ENCODE data around the gene EDEM3. TPM values are rescaled to one million over a fixed set of nuclear protein-coding genes. Genes with fewer than 3 reads are reported as not detected.

Gene EDEM3
- polyA plus RNA-seq, 3 donors = 15.5 to 21.9 (median 18.0) TPM

DNA sequence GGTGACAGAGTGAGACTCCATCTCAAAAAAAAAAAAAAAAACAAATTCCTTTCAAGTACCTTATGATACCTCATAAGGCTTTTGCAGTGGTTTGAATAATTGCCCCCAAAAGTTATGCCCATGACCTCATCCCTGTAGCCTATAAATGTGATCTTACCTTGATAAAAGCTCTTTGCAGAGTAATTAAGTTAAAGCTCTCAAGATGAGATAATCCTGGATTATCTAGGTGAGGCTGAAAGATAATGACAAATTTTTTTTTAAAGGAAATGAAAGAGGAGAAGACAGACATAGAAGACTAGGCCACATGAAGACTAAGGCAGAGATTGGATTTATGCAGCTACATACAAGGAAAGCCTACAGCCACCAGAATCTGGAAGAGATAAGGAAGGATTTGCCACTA is 20.7 kb upstream of the EDEM3 start:
- Mint-ChIP-seq H3K27ac (no peak overlapping the region), H3K9me3 (peaks cover 0 to 1% (median 0%) of the 10 kb centered on the region in 7 donors), H3K4me1 (peaks cover under 1% of the 10 kb centered on the region), H3K27me3 (ENCODE audit: low read depth in 3 of 3) (peaks cover 0 to 2% (median 0%) of the 10 kb centered on the region in 3 donors), H3K4me3 (no peak overlapping the region), H3K36me3 (no peaks in the 10 kb centered on the region)
- Histone ChIP-seq H3K36me3 (replicated peaks in 1 of 2; ENCODE audit: control insufficient read depth in 1 of 2, insufficient read depth in 2 of 2, low read length in 2 of 2) (no peaks in the 10 kb centered on the region), H3K4me2 (replicated peaks; ENCODE audit: extremely low read depth, low read length, poor library complexity, severe bottlenecking) (no peak overlapping the region), H3K9ac (ENCODE audit: insufficient read depth, low read length, poor library complexity, severe bottlenecking) (no peak overlapping the region), H3K27ac (ENCODE audit: low read depth in 1 of 2, low read length in 2 of 2) (no peak overlapping the region), H3K27me3 (ENCODE audit: control insufficient read depth in 2 of 2, insufficient read depth in 2 of 2, low read length in 2 of 2) (no peaks in the 10 kb centered on the region), H4K20me1 (ENCODE audit: insufficient read depth, low read length) (no peaks in the 10 kb centered on the region), H3K4me1 (ENCODE audit: control insufficient read depth in 1 of 2, insufficient read depth in 2 of 2, low read length in 2 of 2) (no peaks in the 10 kb centered on the region), H3K79me2 (ENCODE audit: insufficient read depth, low read length) (no peaks in the 10 kb centered on the region), H2AFZ (ENCODE audit: insufficient read depth, low read depth, low read length, poor library complexity, severe bottlenecking) (no peak overlapping the region), H3K9me3 (replicated peaks in 1 of 2; ENCODE audit: control insufficient read depth in 1 of 2, insufficient read depth in 1 of 2, low read length in 2 of 2) (no peaks in the 10 kb centered on the region), H3K4me3 (replicated peaks in 1 of 3; ENCODE audit: low read depth in 2 of 3, low read length in 3 of 3) (no peak overlapping the region)
- intact Hi-C loops (cut with micrococcal nuclease) = no loop called here
- DNase-seq = no peak
- TF ChIP-seq CTCF (IDR thresholded peaks at IDR 0.05) = no peak

- peaks cover 3% of the 10 kb centered on the region for H3K4me1 Mint-ChIP-seq
- H3K36me3 ChIP-seq (replicated peaks in 1 of 2; ENCODE audit: control insufficient read depth in 1 of 2, insufficient read depth in 2 of 2, low read length in 2 of 2) = no peaks in the 10 kb centered on the region
- intact Hi-C loops (cut with micrococcal nuclease) = no loop called here
- H3K4me2 ChIP-seq (replicated peaks; ENCODE audit: extremely low read depth, low read length, poor library complexity, severe bottlenecking) = no peak overlapping the region
- no peak for TF ChIP-seq CTCF (IDR thresholded peaks at IDR 0.05)
- H3K27me3 Mint-ChIP-seq (ENCODE audit: low read depth in 3 of 3) = peaks cover 0 to 2% (median 0%) of the 10 kb centered on the region in 3 donors
- no peaks in the 10 kb centered on the region for H3K4me1 ChIP-seq (ENCODE audit: control insufficient read depth in 1 of 2, insufficient read depth in 2 of 2, low read length in 2 of 2)
- no peak overlapping the region for H3K4me3 ChIP-seq (replicated peaks in 1 of 3; ENCODE audit: low read depth in 2 of 3, low read length in 3 of 3)
- H3K9me3 Mint-ChIP-seq = peaks cover 0 to 1% (median 0%) of the 10 kb centered on the region in 7 donors
- H3K4me3 Mint-ChIP-seq = no peak overlapping the region
- no peaks in the 10 kb centered on the region for H3K36me3 Mint-ChIP-seq
- H4K20me1 ChIP-seq (ENCODE audit: insufficient read depth, low read length) = no peaks in the 10 kb centered on the region
- WGBS (ENCODE audit: insufficient coverage) = 100% methylated on average over 2 of the region's 4 CpGs
- H3K9me3 ChIP-seq (replicated peaks in 1 of 2; ENCODE audit: control insufficient read depth in 1 of 2, insufficient read depth in 1 of 2, low read length in 2 of 2) = no peaks in the 10 kb centered on the region
- no peak overlapping the region for H2AFZ ChIP-seq (ENCODE audit: insufficient read depth, low read depth, low read length, poor library complexity, severe bottlenecking)
- H3K27ac Mint-ChIP-seq = no peak overlapping the region
- no peak overlapping the region for H3K27ac ChIP-seq (ENCODE audit: low read depth in 1 of 2, low read length in 2 of 2)
- no peak for DNase-seq
- no peak overlapping the region for H3K9ac ChIP-seq (ENCODE audit: insufficient read depth, low read length, poor library complexity, severe bottlenecking)
- H3K79me2 ChIP-seq (ENCODE audit: insufficient read depth, low read length) = no peaks in the 10 kb centered on the region
- H3K27me3 ChIP-seq (ENCODE audit: control insufficient read depth in 2 of 2, insufficient read depth in 2 of 2, low read length in 2 of 2) = no peaks in the 10 kb centered on the region
Observed at GRCh38 chr1:184773762-184774320, 19.2 kb upstream of the EDEM3 start.
